HG02678 (cell line): ENCODE data around the gene RNF186.
"Not testable (repeated sequence)": the region's sequence is repeated elsewhere in the genome, so short reads cannot be mapped to it uniquely, and the experiment has no call there.

Source experiments
- ATAC-seq: cut with Tn5 transposase; IDR thresholded peaks from one replicate; pipeline ENCODE4 v1.9.1; 2021; ENCODE audit warnings: mild to moderate bottlenecking, moderate library complexity; ENCODE audit not compliant: unreplicated experiment

Gene RNF186

GRCh38 chr1:19797827-19798226, 17.3 kb downstream of the RNF186 start:
- no peak for ATAC-seq

GRCh38 chr1:19794583-19794982, 20.5 kb downstream of the RNF186 start:
- ATAC-seq = no peak

GRCh38 chr1:19793360-19794046, 21.6 kb downstream of the RNF186 start:
- ATAC-seq = no peak

GRCh38 chr1:19792237-19793002, 22.7 kb downstream of the RNF186 start:
- no peak for ATAC-seq

GRCh38 chr1:19790061-19790975, 24.8 kb downstream of the RNF186 start:
- not testable (repeated sequence) for ATAC-seq

- ATAC-seq = no peak
Measured at GRCh38 chr1:19786988-19787423, 28.1 kb downstream of the RNF186 start.

- ATAC-seq = no peak
Measured at GRCh38 chr1:19785660-19786059, 29.4 kb downstream of the RNF186 start.

GRCh38 chr1:19780267-19780877, 34.7 kb downstream of the RNF186 start:
- no peak for ATAC-seq

GRCh38 chr1:19776933-19777332, 38.1 kb downstream of the RNF186 start:
- no peak for ATAC-seq

GRCh38 chr1:19776287-19776686, 38.8 kb downstream of the RNF186 start:
- ATAC-seq = no peak

- no peak for ATAC-seq
Measured at GRCh38 chr1:19775831-19776230, 39.3 kb downstream of the RNF186 start.

- ATAC-seq = no peak
Measured at GRCh38 chr1:19775317-19775716, 39.8 kb downstream of the RNF186 start.

- ATAC-seq = no peak
Measured at GRCh38 chr1:19774180-19774785, 40.8 kb downstream of the RNF186 start.

GRCh38 chr1:19773485-19773884, 41.6 kb downstream of the RNF186 start:
- no peak for ATAC-seq

GRCh38 chr1:19772053-19772452, 43.0 kb downstream of the RNF186 start:
- no peak for ATAC-seq

GRCh38 chr1:19771350-19771749, 43.7 kb downstream of the RNF186 start:
- no peak for ATAC-seq

GRCh38 chr1:19770436-19771190, 44.5 kb downstream of the RNF186 start:
- ATAC-seq = no peak

GRCh38 chr1:19769211-19769932, 45.7 kb downstream of the RNF186 start:
- no peak for ATAC-seq
